HT1080 (cell line): ENCODE measurements around the gene SPTBN1. TPM values are rescaled to one million over a fixed set of nuclear protein-coding genes. Genes with fewer than 3 reads are reported as not detected.

ENCODE experiments used
- DNase-seq: peaks from one replicate; pipeline ENCODE4 v3.0.0-alpha.2; 2015; ENCODE audit warnings: low read depth
- total RNA-seq: library from RNA; depleted of rRNA; stranded (reverse); fragments of >200 nt; shearing (Covaris generic); gene quantifications from 2 replicates; pipeline ENCODE4 v1.2.3, GENCODE V29; 2014

Gene SPTBN1
- total RNA-seq, 1 experiment from 2014 or later: 89.9 TPM

DNA sequence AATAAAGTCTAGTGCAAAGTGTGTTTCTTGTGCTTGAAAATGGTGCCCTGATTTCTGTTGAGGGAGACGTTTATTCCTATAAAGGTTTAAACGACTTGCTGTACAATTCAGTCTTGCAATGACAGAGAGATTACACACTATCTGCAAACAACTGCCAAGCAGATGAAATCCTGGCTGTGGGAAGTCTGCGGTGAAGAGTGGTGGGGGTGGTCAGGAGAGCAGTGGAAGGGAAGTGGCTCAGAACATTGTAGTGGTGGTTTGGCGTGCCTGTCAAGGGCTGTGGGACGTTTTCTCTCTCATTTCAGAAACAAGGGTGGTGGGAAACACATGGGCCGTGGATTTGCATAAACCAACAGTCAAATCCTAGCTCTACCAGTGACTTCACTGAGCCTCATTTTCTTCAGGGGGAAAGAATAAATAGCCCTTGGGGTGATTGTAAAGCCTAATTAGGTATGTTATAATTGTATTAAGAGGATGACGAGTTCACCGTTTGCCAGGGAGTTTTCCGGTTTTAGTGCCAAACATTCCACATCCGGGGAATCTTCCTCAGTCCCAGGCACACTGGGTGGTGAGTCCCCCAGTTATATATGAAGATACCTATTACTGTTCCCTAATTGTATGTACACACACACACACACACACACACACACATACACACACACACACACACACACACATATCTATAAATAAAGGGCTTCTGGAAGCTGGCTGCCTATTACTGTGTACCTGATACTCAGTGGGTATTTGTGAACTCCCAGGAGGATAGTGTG is 115.0 kb downstream of the SPTBN1 start:
- DNase-seq: peak; percentile 97

DNA sequence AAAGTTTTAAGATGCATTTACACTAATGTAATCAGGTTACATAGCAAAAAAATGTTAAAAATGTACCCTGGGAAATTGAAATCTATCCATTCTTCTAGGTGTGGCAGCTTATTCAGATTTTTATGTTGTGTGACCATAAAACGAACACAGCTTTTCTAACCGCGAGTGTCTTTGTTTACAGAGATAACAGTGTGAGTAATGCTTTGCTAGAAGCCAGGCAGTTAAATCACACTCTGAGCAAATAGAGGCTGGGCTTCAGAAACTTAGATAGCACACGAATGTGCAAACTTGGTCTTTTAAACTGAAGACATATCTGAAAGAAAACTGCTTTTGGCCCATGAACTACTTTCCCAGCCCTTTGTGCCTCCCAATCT is 116.1 kb downstream of the SPTBN1 start:
- DNase-seq: peak; percentile 89

DNA sequence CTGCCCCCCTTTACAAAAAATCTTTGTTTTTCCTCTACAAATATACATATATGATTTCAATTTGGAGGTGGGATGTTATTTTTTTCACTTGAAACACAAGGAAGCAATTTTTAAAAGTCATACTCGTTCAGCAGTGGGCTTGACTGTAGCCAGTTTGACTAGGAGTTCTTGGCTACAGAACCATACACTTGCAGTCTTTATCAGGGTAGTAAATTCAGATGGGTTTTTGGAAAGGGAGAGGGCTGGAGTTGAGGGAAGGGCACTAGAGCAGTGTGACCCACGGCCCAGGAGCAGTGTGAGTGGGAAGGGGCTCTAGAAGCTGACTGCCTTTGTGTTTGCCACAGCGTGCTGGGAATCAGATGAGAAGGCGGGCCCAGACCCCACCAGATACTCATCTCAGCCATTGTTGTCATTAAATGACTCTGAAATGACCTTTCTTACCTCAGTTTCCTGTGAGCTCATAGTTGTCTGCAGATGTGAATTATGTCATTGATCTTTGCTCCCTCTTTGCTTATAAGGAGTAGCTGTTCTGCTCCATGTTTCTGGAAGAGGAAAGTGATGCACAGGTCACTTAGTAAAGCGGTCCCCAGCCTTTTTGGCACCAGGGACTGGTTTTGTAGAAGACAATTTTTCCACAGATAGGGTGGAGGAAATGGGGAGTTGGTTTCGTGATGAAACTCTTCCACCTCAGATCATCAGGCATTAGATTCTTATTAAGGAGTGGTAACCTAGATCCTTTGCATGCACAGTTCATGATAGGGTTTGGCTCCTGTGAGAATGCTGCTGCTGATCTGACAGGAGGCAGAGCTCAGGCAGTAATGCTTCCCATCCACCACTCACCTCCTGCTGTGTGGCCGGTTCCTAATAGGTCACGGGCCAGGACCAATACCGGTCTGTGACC is 116.8 kb downstream of the SPTBN1 start:
- peak; percentile 87 for DNase-seq

DNA sequence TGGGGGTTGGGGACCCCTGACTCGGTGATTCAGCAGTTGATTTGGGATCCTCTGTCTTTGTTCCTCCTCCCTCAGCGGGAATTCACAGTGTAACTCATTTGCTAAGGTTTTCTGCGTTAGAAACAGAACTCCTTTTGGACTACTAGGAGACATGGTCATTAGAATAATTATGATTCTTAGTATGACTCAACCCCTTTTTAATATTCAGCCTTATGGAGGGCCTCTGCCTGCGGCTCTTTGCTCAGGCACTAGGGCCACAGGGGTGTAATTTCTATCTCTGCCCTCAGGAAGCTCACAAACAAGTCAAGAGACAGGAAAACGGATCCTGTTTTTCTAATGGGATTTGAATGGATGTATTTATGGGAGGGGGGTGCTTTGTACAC is 117.4 kb downstream of the SPTBN1 start:
- DNase-seq: no peak

DNA sequence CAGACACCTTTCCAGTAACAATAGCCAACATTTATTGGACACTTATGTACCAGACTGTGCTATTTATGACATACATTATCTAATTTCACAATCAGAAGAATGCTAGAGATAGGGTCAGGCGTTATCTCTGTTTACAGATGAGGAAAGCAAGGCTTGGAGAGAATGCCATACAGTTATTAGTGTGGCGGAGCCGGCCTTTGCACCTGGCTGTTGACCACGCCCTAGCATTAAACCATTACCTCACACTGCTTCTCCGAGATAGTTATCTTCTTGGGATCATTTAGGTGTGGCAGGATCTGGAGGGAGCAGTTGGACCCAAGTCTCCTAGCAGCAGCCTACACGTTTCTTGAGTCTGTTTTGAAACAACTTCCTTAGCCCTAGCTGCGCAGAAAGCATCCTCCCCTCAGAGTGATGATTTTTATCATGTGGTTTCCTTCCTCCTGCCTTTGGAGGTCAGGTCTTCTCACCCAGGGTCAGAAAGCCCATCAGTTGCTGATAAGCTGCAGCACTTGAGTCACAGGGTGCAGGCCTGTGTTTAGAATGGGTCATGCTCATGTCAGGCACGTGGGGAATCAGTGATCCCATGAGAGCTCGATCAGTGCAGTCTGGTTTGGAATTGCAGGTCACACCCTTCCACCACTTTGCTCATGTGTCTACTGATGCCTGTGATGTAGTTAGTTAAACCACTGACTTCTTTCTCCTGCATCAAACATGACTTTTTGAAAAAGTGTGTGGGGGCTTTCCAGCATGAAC is 118.2 kb downstream of the SPTBN1 start:
- no peak for DNase-seq

DNA sequence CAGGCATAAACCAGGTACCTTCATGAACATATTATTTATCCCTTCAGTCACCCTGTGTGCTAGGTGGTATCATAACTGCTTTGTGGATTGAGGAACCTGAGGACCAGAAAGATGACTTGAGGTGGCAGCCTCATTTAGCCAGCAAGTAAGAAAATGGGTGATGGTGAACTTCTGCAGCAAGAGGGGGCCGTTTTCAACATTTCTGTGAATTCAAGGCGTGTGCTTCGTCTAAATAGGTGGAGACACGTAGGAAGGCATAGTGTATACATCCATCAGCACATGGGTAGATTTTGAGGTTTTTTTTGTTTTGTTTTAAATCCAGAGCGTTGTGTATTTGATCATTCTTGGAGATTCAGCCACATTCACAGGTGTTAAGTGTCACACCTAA is 118.7 kb downstream of the SPTBN1 start:
- DNase-seq: no peak

DNA sequence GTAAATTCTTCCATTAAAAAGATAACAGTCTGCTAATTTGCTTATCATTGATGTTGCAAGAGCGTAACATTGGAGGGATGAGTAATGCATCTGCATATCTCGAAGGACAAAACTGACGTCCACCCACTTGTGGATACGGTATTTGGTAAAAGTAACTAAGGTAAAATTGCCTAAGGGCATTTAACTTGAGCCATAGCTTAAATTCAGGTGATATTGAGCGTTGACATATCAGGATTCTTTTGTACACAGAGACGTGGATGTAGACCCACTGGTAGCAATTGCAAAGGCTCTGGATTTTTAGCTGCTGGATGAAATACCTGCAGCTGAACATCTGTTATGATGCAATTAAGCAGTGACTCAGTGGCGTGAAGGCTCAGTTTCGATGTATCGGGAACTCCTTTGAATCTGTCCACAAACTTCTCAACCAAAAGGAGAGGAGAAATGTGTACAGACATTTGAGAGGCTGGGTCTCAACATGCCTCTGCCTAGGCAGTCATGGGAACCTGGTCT is 119.3 kb downstream of the SPTBN1 start:
- DNase-seq: no peak

DNA sequence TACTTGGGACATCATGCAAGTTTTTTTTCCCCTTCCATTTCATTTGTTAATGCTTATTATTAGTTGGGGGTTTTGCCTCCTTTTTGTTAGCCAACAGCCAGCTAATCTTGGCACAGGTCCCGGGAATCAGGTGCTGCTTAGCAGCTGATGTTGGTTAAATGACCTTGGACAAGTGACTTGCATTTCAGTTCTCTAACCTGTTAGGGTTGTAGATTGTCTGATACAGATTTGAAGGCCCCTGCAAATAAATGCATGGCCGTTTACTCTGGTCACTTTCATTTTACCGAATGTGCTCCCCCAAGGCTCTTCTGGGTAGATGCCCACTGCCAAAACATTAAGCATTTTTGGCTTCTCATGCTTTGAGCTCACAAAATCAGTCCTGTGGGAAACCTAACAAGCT is 120.9 kb downstream of the SPTBN1 start:
- DNase-seq: no peak

DNA sequence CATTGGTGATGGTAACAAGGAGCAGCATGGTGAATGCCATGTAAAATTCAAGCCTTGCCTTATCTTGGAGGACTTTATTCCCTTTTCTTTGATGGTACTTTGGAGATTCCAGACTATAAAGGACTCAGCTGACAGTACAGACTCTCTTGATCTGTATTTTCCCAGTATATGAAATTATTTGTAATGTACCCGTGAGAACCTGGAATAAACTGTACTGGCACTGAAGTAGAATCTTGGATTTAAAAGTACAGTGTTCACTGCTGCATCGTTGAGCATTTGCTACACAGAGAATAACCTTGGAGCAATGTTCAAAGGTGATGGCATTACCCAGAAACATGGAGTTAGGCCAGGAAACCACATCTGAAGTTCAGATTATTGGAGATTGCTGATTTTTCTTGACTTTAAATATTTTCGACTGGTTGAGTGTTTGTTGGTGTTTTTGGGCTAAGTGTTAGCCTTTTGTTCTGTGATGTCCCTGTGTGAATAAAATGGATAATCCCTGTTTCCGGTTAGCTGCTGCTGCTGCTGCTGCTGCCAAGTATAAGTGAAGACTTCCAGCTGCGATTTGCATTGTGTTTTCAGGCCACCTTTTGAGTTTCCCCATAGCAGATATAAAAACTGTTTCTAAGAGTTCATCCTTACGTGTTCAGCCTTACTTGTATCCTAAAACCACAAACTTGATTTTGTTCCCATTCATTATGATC is 122.0 kb downstream of the SPTBN1 start:
- DNase-seq: no peak

DNA sequence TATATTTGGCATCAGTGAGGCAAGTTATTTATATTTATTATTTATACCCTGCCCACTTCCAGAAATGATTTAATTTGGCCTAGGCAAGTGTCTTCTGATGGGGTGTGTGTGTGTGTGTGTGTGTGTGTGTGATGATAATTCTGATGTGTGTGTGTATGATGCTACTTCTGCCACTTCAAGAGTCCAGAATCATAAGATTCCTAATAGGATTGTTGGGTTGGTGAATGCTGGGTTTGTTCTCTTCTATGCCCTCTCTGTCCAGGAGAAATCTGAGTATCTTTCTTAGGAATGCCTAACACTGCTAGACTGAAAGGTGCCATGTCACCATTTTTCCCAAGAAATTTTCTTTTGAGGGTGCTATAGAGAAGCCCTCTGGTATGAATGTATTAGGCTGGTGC is 122.5 kb downstream of the SPTBN1 start:
- DNase-seq: no peak

DNA sequence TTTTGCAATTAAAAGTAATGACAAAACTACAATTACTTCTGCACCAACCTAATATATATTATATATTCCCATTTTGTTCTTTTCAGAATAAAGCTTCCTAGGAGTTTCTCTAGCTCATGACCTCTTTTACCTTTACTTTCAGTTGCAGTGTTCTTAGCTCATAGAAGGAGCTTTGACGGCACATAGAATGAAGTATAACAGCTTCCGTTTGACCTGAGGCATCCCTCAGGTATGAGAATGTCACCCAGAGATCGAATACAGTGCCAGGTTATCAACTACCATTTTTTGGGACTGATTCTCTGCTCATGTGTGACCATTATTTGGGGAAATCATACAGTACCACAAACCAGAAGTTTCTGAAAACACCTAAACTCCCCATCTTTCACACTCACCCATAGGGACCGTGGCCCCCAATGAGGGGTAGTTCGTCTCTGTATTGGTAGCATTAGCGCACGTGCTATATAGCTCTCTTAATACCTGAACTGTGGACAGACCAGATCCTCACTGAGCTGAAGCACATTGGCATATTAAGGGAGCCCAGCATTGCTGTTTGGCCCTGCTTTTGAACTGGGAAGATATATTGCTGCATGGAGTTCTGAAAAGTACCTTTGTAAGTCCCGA is 123.0 kb downstream of the SPTBN1 start:
- no peak for DNase-seq

DNA sequence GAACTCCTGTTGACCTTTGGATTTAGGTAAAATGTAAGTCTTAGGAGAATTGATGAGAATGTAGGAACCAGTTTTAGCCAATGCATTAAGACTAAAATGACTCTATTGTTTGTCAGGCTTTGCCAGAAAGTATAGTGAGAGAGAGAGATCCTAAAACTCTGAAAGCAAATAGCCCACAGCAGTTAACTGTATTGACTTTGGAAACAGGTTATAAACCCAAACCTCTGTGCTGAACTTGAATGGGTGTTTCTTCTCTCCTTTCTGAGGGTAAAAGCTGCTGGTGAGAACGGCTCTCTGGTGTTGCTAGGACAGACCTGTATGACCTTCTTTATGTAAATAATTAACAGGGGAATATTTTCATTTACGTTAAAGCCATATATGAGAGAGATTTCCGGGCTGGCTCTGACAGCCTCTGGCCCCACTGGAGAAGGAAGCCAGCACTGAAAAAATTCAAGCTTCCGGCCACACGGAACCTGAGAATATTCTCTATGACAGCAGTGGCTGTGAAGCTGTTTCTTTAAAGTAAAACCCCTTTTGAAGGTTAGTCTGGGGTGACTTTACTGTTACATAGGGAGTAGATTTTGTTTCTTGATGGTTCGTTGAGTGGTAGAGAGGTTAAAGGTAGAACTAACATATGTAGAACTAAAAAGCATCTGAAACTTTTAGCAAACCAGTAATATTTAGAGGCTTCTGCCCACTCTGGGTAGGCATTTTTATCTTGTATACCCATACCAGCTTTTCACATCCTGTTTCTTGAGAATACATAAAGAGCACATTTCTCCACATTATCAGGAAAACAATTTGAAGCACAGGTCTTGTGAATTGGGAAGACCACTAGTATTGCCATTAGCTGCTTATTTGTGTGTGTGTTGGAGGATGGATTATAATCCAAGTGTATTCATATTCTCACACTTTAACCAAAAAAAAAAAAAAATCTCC is 123.8 kb downstream of the SPTBN1 start:
- no peak for DNase-seq

DNA sequence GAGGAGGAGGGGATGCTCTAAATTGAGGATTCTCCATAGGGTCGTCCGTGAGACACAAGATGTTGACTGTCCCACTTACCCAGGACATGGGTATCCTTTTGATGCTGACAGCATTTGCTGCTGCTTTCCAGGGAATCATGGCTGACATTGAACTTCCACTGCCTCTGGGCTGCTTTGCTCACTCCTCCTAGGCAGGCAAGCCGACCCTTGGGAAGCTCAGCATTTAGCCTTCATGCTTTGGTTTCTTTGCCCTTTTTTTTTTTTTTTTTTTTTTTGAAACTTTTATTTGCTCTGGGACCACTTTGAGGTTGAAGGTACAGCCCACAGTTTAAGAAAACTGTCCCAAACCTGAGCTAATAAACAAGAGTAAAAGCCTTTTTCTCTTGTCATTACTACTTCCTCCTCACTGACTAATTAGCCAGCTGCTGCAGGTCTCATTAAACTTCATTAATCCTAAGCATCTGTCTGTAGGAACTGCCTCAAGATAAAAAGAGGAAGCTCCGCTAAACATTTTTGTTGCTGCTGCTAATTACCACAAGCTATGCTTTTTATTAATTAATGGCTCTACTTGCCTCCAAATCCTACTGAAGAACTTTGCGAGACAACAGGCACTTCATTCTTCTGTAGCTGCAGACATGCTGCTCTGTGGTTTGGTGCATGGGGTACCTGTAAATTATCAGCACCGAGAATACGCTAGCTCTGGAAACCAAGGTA is 125.4 kb downstream of the SPTBN1 start:
- no peak for DNase-seq

DNA sequence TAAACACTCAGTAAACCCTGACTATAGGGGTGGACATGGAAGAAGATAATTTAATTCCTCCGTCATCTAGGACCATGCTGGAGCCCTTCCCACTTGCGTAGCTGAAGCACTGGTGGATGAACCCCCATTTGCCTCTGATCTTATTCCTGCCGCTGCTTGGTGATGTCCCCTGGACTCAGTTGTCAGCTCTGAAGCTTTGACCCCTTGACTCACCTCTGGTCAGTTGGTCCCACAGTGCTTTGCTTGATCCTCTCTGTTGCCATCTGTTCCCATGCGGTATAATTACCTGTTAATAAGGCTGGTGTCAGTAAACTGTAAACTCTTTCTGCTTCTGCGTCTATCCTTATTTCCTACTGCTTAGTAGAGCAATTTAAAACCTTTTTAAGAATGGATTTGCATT is 126.9 kb downstream of the SPTBN1 start:
- no peak for DNase-seq

DNA sequence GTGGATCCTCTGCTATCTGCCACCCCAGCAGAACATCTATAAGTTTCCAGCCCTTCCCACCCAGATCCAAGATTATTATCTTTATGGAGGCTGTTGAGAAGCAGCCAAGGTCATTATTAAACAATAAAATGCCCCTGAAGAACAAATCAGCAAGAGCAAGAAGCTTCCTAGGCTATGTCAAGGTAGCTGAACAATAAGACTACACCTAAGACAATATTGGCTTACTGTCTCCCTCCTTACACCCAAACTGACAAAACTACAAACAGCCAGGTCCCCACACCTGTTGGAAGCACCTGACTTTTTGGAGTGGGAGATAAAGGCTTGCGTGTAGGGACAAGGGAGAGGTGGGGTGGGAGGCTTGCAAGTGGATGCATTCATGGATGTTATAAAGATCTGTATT is 128.5 kb downstream of the SPTBN1 start:
- no peak for DNase-seq

DNA sequence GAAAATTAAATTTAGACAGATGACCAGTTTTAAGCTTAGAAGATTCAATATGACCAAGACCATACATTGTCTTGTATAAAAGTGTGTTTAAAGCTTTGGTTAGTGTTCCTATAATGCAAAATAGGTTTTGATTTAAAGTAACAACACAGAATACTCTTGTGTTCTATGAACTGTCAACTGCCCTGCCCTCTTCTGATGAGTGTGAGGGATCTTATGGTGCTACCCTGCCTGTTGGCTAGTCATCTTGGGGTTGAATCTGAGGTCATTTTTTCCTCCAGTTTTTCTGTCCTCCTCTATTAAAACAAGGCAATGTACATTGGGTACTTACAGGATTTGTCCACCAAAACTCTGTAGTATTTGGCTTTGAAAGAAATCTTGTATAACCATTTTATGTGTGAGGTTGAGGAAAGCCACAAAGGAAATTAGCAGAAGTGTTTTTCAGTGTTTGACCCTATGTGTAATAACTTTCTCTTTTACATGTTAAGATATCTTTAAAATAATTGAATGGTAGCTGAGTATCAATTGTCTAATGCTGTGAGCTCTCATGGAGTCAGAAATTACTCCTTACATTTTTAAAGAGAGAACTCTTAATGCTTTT is 129.1 kb downstream of the SPTBN1 start:
- no peak for DNase-seq

DNA sequence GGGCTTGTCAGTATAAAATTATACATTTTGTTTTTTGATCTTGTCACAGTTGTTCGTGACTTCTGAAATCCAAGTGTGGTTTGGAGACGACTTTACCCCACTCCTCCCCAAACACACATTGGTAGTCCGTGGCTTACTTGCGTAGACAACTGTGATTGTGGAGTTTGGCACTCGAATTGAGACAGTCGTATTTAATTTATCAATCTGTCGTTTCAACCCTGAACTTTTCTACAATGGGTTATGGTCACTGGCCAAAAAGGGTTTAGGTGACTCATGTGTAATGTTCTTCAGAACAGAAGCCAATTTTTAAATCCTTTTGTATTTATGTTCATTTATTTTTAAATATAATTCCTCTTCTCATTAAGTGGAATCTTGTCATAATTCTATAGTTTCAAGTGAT is 129.9 kb downstream of the SPTBN1 start:
- no peak for DNase-seq

DNA sequence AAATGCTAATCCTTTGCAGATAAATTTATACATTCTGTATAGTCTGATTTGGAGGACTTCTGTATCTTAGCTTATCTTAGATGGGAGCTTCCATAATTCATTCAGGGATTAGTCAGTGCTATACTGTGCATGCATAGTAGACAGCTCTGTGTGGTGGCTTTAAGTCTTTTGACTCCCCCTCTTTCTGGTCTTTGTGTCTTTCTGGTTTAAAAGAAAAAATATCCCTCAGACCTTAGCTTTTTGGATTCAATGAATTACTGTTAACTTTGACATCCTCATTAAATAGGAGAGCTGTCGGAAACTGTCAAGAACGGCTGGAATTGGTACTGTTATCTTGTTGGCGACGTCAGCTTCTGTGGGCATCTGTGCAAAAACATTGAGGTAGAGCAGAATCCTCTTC is 130.4 kb downstream of the SPTBN1 start:
- DNase-seq: no peak
